GM18858 (cell line): Measurements from ENCODE around the gene GGTA1.

Experiments used
- ATAC-seq: cut with Tn5 transposase; IDR thresholded peaks from one replicate; pipeline ENCODE4 v1.9.1; 2021; ENCODE audit not compliant: unreplicated experiment

Gene GGTA1

GRCh38 chr9:121411993-121412392, 87.7 kb downstream of the GGTA1 start:
- ATAC-seq, result no peak

DNA sequence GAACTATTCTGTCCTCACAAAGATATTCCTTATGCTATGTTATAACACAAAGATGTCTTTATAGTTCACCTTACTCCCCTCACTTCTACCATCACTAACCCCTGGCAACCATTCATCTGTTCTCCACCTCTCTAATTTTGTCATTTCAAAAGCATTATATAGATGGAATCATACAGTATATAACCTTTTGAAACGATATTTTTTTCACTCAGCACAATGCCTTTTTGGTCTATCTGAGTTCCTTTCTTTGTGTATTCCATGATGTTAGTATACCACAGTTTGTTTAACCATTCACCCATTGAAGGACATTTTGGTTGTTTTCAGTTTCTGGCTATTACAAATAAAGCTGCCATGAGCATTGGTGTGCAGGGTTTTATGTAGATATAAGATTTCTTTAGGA, 93.7 kb downstream of the GGTA1 start:
- no peak for ATAC-seq
